AG09309 (cell line): ENCODE data around the gene KAZN.

Experiments
- DNase-seq: peaks from one replicate; pipeline ENCODE4 v3.0.0-alpha.2; 2010; ENCODE audit warnings: low read depth
- H3K4me3 ChIP-seq: 2 replicates; pipeline ENCODE4 v1.5.1; 2011; ENCODE audit warnings: mild to moderate bottlenecking, low read depth, low read length, moderate library complexity; ENCODE audit not compliant: control insufficient read depth
- CTCF ChIP-seq: IDR thresholded peaks from 2 replicates; pipeline ENCODE4 v1.5.1; 2011; ENCODE audit warnings: mild to moderate bottlenecking, low read depth, low read length, inconsistent platforms; ENCODE audit not compliant: insufficient read depth, control insufficient read depth; ENCODE audit errors: missing control alignments

Gene KAZN

GRCh38 chr1:14607295-14607694, 8.8 kb downstream of the KAZN start:
- H3K4me3 ChIP-seq, result no peak overlapping the region
- no peak for TF ChIP-seq CTCF
- DNase-seq, result no peak

- no peak for TF ChIP-seq CTCF
- no peak overlapping the region for H3K4me3 ChIP-seq
- no peak for DNase-seq
Observed at GRCh38 chr1:14608308-14608707, 9.8 kb downstream of the KAZN start.

DNA sequence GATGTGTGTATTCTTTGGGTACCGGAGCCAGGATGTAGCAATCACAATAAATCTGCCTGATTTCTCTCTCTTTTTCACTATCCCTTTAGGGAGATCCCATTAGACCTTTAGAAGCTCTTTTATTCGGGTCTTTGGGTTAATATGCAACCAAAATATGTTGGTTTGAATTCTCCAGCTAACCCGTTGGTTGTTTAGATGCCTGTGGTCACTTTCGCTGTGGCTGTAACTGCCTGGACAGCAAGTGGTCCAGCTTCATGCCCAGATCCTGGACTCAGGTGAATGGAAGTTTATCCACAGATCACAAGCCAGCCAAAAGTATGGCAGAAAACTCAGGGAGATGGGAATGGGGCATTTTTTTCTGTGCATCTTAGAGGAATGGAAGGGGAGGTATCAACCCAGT, 12.3 kb downstream of the KAZN start:
- no peak overlapping the region for H3K4me3 ChIP-seq
- no peak for TF ChIP-seq CTCF
- DNase-seq, result no peak

GRCh38 chr1:14611792-14612191, 13.3 kb downstream of the KAZN start:
- DNase-seq, result no peak
- no peak overlapping the region for H3K4me3 ChIP-seq
- no peak for TF ChIP-seq CTCF

- no peak overlapping the region for H3K4me3 ChIP-seq
- no peak for TF ChIP-seq CTCF
- DNase-seq, result no peak
Observed at GRCh38 chr1:14612256-14612655, 13.8 kb downstream of the KAZN start.

DNA sequence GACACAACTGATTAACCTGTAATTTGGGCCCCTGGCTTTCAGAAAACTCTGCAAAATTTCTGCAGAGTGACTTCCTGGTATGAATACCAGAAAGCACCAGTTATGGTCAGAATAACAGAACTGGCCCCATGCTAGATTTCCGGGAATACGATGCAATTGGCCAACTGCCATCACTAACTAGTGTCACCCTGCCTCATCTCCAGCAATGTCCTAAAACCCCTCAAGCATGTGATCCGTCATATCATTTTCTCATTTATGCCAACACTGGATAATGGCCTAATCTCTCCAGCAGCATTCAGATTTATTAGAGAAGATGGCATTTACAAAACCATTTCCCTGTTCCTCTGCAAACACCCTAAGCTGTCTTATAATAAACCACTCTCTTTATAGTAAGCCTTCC, 15.4 kb downstream of the KAZN start:
- no peak for DNase-seq
- no peak for TF ChIP-seq CTCF
- no peak overlapping the region for H3K4me3 ChIP-seq

- H3K4me3 ChIP-seq, result no peak overlapping the region
- DNase-seq, result no peak
- TF ChIP-seq CTCF, result no peak
Observed at GRCh38 chr1:14614341-14614740, 15.9 kb downstream of the KAZN start.
